ENCODE data around the gene BAZ2B.
"Not testable (repeated sequence)": the region's sequence is repeated elsewhere in the genome, so short reads cannot be mapped to it uniquely, and the experiment has no call there.

The BAZ2B gene

DNA sequence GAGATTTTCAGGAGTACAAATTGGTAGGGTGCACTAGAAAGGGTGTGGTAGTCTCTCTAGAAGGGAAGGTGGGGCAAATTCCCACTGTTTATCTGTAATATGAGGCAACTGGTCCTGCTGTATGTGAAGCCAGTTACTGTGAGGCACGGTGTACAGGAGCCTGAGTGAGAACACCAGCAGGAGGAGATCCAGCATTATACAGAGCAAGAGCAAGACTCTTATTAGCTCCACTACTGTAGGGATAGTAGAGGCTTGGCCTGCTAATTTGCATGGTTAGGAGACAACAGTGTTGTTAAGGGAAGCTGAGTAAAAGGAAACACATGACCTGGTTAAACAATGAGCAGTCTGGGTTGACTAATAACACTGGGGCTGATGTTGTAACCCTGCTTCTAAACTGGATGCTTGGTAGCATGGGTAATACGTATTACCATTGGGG, 253.5 kb downstream of the BAZ2B start:
- DNase-seq (ENCODE audit: insufficient read length, low spot score) (no peak), FAIRE-seq (no peak)
- TF ChIP-seq POLR2AphosphoS5 (IDR thresholded peaks at IDR 0.05; ENCODE audit: low read depth, low read length) (no peak), TAF1 (IDR thresholded peaks at IDR 0.05; ENCODE audit: low read depth, low read length) (no peak), PAX5 (IDR thresholded peaks at IDR 0.05; ENCODE audit: insufficient read depth, low read length, severe bottlenecking) (no peak), POLR2A (IDR thresholded peaks at IDR 0.05; ENCODE audit: low read depth, low read length) (no peak), POU2F2 (IDR thresholded peaks at IDR 0.05; ENCODE audit: low read depth, low read length) (no peak), SPI1 (IDR thresholded peaks at IDR 0.05; ENCODE audit: low read depth, low read length) (no peak)

GRCh38 chr2:159362094-159362493, 254.3 kb downstream of the BAZ2B start:
- FAIRE-seq, result no peak
- TF ChIP-seq PAX5 (IDR thresholded peaks at IDR 0.05; ENCODE audit: insufficient read depth, low read length, severe bottlenecking) (no peak), POLR2AphosphoS5 (IDR thresholded peaks at IDR 0.05; ENCODE audit: low read depth, low read length) (no peak), SPI1 (IDR thresholded peaks at IDR 0.05; ENCODE audit: low read depth, low read length) (no peak), TAF1 (IDR thresholded peaks at IDR 0.05; ENCODE audit: low read depth, low read length) (no peak), POU2F2 (IDR thresholded peaks at IDR 0.05; ENCODE audit: low read depth, low read length) (no peak), POLR2A (IDR thresholded peaks at IDR 0.05; ENCODE audit: low read depth, low read length) (no peak)

GRCh38 chr2:159361603-159362002, 254.7 kb downstream of the BAZ2B start:
- FAIRE-seq; DNase-seq (ENCODE audit: insufficient read length, low spot score): not testable (repeated sequence)

More at GRCh38 chr2:159362094-159362493, 254.3 kb downstream of the BAZ2B start:
- no peak for DNase-seq (ENCODE audit: insufficient read length, low spot score)

DNA sequence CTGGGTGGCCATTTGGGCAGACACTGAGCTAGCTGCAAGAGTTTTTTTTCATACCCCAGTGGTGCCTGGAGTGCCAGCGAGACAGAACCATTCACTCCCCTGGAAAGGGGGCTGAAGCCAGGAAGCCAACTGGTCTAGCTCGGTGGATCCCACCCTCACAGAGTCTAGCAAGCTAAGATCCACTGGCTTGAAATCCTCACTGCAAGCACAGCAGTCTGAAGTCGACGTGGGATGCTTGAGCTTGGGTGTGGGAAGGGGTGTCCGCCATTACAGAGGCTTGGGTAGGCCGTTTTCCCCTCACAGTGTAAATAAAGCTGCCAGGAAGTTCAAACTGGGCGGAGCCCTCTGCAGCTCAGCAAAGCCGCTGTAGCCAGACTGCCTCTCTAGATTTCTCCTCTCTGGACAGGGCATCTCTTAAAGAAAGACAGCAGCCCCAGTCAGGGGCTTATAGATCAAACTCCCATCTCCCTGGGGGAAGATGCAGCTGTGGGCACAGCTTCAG, 260.2 kb downstream of the BAZ2B start:
- TF ChIP-seq POLR2A (IDR thresholded peaks at IDR 0.05; ENCODE audit: low read depth, low read length) (no peak), POLR2AphosphoS5 (IDR thresholded peaks at IDR 0.05; ENCODE audit: low read depth, low read length) (no peak), TAF1 (IDR thresholded peaks at IDR 0.05; ENCODE audit: low read depth, low read length) (no peak), SPI1 (IDR thresholded peaks at IDR 0.05; ENCODE audit: low read depth, low read length) (no peak), PAX5 (IDR thresholded peaks at IDR 0.05; ENCODE audit: insufficient read depth, low read length, severe bottlenecking) (no peak), POU2F2 (IDR thresholded peaks at IDR 0.05; ENCODE audit: low read depth, low read length) (no peak)
- no peak for FAIRE-seq
- no peak for DNase-seq (ENCODE audit: insufficient read length, low spot score)

GRCh38 chr2:159351977-159352376, 264.4 kb downstream of the BAZ2B start:
- FAIRE-seq, result no peak
- DNase-seq (ENCODE audit: insufficient read length, low spot score), result no peak
- TF ChIP-seq POU2F2 (IDR thresholded peaks at IDR 0.05; ENCODE audit: low read depth, low read length) (no peak), POLR2A (IDR thresholded peaks at IDR 0.05; ENCODE audit: low read depth, low read length) (no peak), POLR2AphosphoS5 (IDR thresholded peaks at IDR 0.05; ENCODE audit: low read depth, low read length) (no peak), TAF1 (IDR thresholded peaks at IDR 0.05; ENCODE audit: low read depth, low read length) (no peak)

DNA sequence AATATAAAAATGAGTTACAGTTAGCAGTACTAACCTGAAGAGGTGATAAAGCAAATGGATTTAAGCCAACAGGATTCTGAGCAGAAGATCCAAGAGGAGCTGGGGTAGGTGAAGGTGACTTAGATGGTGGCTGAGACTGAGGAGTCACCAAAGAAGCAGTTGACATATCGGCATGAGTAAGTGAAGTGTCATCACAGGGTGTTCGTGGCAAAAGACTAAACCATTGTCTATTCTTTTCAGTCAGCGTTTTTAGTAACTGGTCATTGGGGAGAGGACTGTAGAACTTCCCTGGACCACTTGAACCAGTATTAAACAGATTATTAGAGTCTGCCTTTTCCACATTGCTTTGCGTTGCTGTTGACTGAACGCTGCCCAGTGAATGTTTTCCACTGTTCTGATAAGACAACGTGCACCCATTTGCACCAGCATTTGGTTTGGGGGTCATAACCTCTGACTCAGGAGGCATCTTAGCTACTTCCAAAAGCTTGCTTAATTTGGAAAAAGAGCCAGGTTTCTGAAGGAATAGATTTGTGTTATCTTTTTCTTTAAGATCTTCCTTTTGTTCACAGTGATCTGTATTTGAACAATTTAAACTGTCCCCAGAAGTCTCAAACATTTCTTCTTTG, 266.6 kb downstream of the BAZ2B start:
- TF ChIP-seq SPI1 (IDR thresholded peaks at IDR 0.05; ENCODE audit: low read depth, low read length), result no peak
- no peak for TF ChIP-seq POLR2AphosphoS5 (IDR thresholded peaks at IDR 0.05; ENCODE audit: low read depth, low read length)
- FAIRE-seq, result no peak
- DNase-seq (ENCODE audit: insufficient read length, low spot score), result no peak

DNA sequence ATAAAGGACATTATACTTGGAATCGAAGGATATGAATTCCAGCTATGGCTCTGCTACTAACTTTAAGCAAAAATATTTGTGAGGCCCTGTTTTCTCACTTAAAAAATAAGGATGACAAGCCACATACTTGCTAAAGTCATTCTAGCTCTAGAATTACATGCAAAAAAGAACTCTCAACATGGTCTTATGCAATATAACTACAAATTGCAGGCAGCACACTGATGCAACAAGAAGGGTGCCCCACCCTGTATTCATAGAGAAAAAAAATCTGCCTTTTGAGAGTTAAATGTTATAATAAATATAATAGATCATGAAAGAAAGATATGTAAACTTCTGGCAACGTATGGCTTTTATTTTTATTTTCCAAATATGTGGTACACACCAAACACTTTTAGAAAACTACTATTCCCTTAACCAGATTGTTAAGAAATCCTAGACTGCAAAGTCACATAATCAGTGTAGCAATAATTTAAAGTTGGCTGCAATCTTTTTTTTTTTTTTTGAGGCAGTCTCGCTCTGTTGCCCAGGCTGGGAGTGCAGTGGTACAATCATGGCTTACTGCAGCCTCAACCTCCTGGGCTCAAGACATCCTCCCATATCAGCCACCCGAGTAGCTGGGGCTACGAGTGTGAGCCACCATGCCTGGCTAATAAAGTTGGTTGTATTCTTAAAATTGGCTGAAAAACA, 289.6 kb downstream of the BAZ2B start:
- DNase-seq (ENCODE audit: insufficient read length, low spot score) (no peak), FAIRE-seq (no peak)
- TF ChIP-seq POLR2AphosphoS5 (IDR thresholded peaks at IDR 0.05; ENCODE audit: low read depth, low read length) (no peak), SPI1 (IDR thresholded peaks at IDR 0.05; ENCODE audit: low read depth, low read length) (no peak), POU2F2 (IDR thresholded peaks at IDR 0.05; ENCODE audit: low read depth, low read length) (no peak), POLR2A (IDR thresholded peaks at IDR 0.05; ENCODE audit: low read depth, low read length) (no peak), PAX5 (IDR thresholded peaks at IDR 0.05; ENCODE audit: insufficient read depth, low read length, severe bottlenecking) (no peak), TAF1 (IDR thresholded peaks at IDR 0.05; ENCODE audit: low read depth, low read length) (no peak)

- FAIRE-seq (no peak), DNase-seq (ENCODE audit: insufficient read length, low spot score) (no peak)
- no peak for TF ChIP-seq TAF1 (IDR thresholded peaks at IDR 0.05; ENCODE audit: low read depth, low read length)
These were observed 293.9 kb downstream of the BAZ2B start for GRCh38 chr2:159322419-159322818.

DNA sequence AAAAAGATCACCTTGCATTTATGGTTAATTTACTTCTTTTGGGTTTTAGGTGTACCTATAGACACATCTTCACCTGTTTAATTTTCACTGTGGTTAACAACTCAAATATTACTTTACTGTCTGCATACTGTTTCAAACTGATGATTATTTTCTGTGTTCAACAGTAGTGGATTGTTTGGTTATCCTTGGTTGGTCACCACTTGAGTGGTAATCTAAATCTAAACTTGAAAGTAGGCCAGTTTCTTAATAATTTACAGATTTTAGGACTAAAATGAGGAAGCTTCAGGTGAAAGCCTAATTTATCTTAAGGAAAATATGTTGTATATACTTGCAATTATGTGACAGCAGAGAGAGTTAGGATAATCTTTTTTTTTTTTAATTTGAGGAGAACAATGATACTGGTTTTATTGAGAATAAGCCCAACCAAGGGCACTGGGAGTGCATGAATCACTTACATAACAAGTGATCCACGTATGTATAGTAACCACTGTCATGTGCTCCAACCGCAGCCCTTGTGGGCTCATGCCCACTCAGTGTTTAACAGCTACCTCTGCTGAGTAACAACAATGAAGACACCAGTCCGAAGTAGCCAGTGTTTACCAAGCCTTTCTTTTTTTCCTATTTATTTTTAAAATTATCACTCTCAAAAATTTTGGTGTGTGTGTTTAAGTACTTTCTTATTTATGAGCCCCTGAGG, 298.8 kb downstream of the BAZ2B start:
- TF ChIP-seq TAF1 (IDR thresholded peaks at IDR 0.05; ENCODE audit: low read depth, low read length) (no peak), POLR2A (IDR thresholded peaks at IDR 0.05; ENCODE audit: low read depth, low read length) (no peak), PAX5 (IDR thresholded peaks at IDR 0.05; ENCODE audit: insufficient read depth, low read length, severe bottlenecking) (no peak), POLR2AphosphoS5 (IDR thresholded peaks at IDR 0.05; ENCODE audit: low read depth, low read length) (no peak), SPI1 (IDR thresholded peaks at IDR 0.05; ENCODE audit: low read depth, low read length) (no peak), POU2F2 (IDR thresholded peaks at IDR 0.05; ENCODE audit: low read depth, low read length) (no peak)

GRCh38 chr2:159307942-159308341, 308.4 kb downstream of the BAZ2B start:
- FAIRE-seq, result no peak

More for the DNA sequence above, 298.8 kb downstream of the BAZ2B start:
- FAIRE-seq (no peak), DNase-seq (ENCODE audit: insufficient read length, low spot score) (no peak)

More at GRCh38 chr2:159307942-159308341, 308.4 kb downstream of the BAZ2B start:
- TF ChIP-seq POLR2A (IDR thresholded peaks at IDR 0.05; ENCODE audit: low read depth, low read length) (no peak), POU2F2 (IDR thresholded peaks at IDR 0.05; ENCODE audit: low read depth, low read length) (no peak), TAF1 (IDR thresholded peaks at IDR 0.05; ENCODE audit: low read depth, low read length) (no peak), PAX5 (IDR thresholded peaks at IDR 0.05; ENCODE audit: insufficient read depth, low read length, severe bottlenecking) (no peak), SPI1 (IDR thresholded peaks at IDR 0.05; ENCODE audit: low read depth, low read length) (no peak), POLR2AphosphoS5 (IDR thresholded peaks at IDR 0.05; ENCODE audit: low read depth, low read length) (no peak)
- no peak for DNase-seq (ENCODE audit: insufficient read length, low spot score)
